AG04450 (cell line): ENCODE measurements around the gene PRR16. TPM values are rescaled to one million over a fixed set of nuclear protein-coding genes. Genes with fewer than 3 reads are reported as not detected.

Experiments
- CTCF ChIA-PET: fragments of 300-600, 350-600 bp; formaldehyde crosslinking; extraction: SDS; loops from one replicate; lab custom pipeline; 2022; ENCODE audit warnings: antibody characterized with exemption, inconsistent platforms; lab: Charles Lee
- POLR2A ChIA-PET: fragments of 350-600 bp; formaldehyde crosslinking; extraction: SDS; loops from one replicate; lab custom pipeline; 2021; ENCODE audit warnings: antibody characterized with exemption, inconsistent platforms; lab: Yijun Ruan, JAX
- DNase-seq: peaks from one replicate; pipeline ENCODE4 v3.0.0-alpha.2; 2011; ENCODE audit warnings: low read depth, low spot score
- H3K27ac ChIP-seq: one replicate; pipeline ENCODE4 v1.5.1; 2012; ENCODE audit warnings: low read depth, low read length, control low read depth
- H3K27me3 ChIP-seq: one replicate; pipeline ENCODE4 v1.6.0; 2012; ENCODE audit warnings: low read length; ENCODE audit not compliant: control insufficient read depth, insufficient read depth
- H3K4me3 ChIP-seq: 2 replicates; pipeline ENCODE4 v1.5.1; 2011; ENCODE audit warnings: mild to moderate bottlenecking, low read depth, low read length, control low read depth
- H3K9me3 ChIP-seq: 2 replicates; pipeline ENCODE4 v1.5.1; 2012; ENCODE audit warnings: low read length; ENCODE audit not compliant: control insufficient read depth, insufficient read depth
- polyA plus RNA-seq: library from polyadenylated mRNA; depleted of rRNA; stranded (reverse); fragments of >200 nt; gene quantifications from 2 replicates; pipeline ENCODE4 v1.2.3, GENCODE V29; 2011
- TF ChIP-seq, protein P1 (sequence below): IDR thresholded peaks from 2 replicates; pipeline ENCODE4 v1.5.1; 2011; ENCODE audit warnings: low read depth, low read length, control low read depth, inconsistent platforms

PRR16 gene
- polyA plus RNA-seq, 1 experiment = 26.8 TPM

GRCh38 chr5:120476063-120476462 lies 12.0 kb downstream of the PRR16 start:
- TF ChIP-seq, protein P1, sequence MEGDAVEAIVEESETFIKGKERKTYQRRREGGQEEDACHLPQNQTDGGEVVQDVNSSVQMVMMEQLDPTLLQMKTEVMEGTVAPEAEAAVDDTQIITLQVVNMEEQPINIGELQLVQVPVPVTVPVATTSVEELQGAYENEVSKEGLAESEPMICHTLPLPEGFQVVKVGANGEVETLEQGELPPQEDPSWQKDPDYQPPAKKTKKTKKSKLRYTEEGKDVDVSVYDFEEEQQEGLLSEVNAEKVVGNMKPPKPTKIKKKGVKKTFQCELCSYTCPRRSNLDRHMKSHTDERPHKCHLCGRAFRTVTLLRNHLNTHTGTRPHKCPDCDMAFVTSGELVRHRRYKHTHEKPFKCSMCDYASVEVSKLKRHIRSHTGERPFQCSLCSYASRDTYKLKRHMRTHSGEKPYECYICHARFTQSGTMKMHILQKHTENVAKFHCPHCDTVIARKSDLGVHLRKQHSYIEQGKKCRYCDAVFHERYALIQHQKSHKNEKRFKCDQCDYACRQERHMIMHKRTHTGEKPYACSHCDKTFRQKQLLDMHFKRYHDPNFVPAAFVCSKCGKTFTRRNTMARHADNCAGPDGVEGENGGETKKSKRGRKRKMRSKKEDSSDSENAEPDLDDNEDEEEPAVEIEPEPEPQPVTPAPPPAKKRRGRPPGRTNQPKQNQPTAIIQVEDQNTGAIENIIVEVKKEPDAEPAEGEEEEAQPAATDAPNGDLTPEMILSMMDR = no peak
- no peaks in the 10 kb centered on the region for H3K9me3 ChIP-seq
- H3K4me3 ChIP-seq = no peak overlapping the region
- no peaks in the 10 kb centered on the region for H3K27me3 ChIP-seq
- ChIA-PET POLR2A (no interaction called here), CTCF (no interaction called here)
- no peak for DNase-seq
- H3K27ac ChIP-seq = no peak overlapping the region

DNA sequence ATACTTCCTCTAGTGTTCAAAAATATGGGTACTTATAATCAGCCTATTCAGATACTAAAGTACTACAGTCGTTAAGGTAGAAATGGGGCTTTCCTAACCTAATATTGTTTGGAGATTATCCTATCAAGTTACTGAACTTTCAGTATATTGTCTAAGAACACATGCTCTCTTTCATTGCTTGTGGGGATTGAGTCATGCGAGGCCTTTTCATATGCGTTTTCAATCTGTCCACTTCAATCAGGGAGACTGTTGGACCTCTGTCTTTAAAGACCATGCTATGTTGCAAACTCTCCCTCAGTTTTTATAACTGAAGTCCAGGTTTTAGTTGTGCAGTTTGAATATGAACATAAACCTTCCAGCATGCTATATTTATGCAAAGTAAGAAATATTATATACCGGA lies 15.0 kb downstream of the PRR16 start:
- CTCF ChIA-PET = no interaction called here
- H3K9me3 ChIP-seq = no peaks in the 10 kb centered on the region
- POLR2A ChIA-PET = no interaction called here
- DNase-seq = no peak
- no peak overlapping the region for H3K27ac ChIP-seq
- no peaks in the 10 kb centered on the region for H3K27me3 ChIP-seq
- H3K4me3 ChIP-seq = no peak overlapping the region
- TF ChIP-seq, protein P1 = no peak

GRCh38 chr5:120499876-120500563 lies 35.9 kb downstream of the PRR16 start:
- no peaks in the 10 kb centered on the region for H3K27me3 ChIP-seq
- H3K9me3 ChIP-seq = no peaks in the 10 kb centered on the region
- ChIA-PET POLR2A (no interaction called here), CTCF (no interaction called here)
- no peak overlapping the region for H3K4me3 ChIP-seq
- TF ChIP-seq, protein P1 = no peak
- no peak overlapping the region for H3K27ac ChIP-seq
- DNase-seq = no peak

GRCh38 chr5:120502531-120502930 lies 38.4 kb downstream of the PRR16 start:
- CTCF ChIA-PET = interaction anchor here (0.6 to 0.7 kb wide), 2 partner anchors 71 to 751 kb away, joined by 3 to 5 read pairs; no protein-coding TSS in a partner anchor
- POLR2A ChIA-PET = no interaction called here
- TF ChIP-seq, protein P1 = no peak

GRCh38 chr5:120503341-120503740 lies 39.2 kb downstream of the PRR16 start:
- ChIA-PET POLR2A (no interaction called here), CTCF (no interaction called here)
- TF ChIP-seq, protein P1 = no peak
- H3K4me3 ChIP-seq = no peak overlapping the region
- no peaks in the 10 kb centered on the region for H3K9me3 ChIP-seq
- no peaks in the 10 kb centered on the region for H3K27me3 ChIP-seq
- no peak overlapping the region for H3K27ac ChIP-seq
- DNase-seq = no peak

More at GRCh38 chr5:120502531-120502930, 38.4 kb downstream of the PRR16 start:
- Histone ChIP-seq H3K27me3 (no peaks in the 10 kb centered on the region), H3K4me3 (no peak overlapping the region), H3K9me3 (no peaks in the 10 kb centered on the region), H3K27ac (no peak overlapping the region)
- DNase-seq = no peak
